Stimulated activated CD8-positive, alpha-beta memory T cell treated with anti-CD3 and anti-CD28 coated beads, Interleukin-7, amount 100 ng/mL, for 4 hours (primary cell): ENCODE data around the gene SLC39A7.

Experiments used
- DNase-seq, 2 donors: peaks; one replicate each; pipeline ENCODE4 v3.0.0-alpha.2; 2020; ENCODE audit warnings: low read depth in 2 of 2

Gene SLC39A7

DNA sequence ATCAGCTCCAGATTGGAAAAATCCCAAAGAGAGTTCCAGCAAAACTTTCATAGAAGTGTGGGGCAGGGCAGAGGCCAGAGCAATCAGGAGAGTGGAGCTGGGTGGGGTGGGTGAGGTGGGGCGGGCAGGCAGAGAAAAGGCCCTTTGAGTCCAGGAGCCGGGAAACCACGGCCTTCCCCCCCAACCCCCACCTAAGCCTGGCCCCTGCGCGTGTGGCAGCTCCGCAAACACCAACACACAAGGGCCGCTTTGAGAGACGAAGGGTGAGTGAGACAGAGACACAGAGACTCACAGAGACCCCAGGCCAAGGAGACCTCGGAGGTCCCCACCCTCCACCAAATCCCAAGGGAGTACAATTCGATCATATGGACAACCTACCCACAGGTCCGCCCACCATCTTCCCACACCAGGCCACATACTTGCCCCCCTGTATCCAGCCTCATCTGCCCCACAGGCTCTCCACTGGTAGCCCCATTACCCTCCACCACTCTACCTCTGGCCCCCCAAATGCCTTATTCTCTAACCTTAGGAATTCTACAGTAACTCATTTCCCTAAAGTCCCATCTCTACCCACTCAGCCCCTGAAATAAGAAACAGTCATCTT lies 10.1 kb upstream of the SLC39A7 start:
- DNase-seq: no peak

DNA sequence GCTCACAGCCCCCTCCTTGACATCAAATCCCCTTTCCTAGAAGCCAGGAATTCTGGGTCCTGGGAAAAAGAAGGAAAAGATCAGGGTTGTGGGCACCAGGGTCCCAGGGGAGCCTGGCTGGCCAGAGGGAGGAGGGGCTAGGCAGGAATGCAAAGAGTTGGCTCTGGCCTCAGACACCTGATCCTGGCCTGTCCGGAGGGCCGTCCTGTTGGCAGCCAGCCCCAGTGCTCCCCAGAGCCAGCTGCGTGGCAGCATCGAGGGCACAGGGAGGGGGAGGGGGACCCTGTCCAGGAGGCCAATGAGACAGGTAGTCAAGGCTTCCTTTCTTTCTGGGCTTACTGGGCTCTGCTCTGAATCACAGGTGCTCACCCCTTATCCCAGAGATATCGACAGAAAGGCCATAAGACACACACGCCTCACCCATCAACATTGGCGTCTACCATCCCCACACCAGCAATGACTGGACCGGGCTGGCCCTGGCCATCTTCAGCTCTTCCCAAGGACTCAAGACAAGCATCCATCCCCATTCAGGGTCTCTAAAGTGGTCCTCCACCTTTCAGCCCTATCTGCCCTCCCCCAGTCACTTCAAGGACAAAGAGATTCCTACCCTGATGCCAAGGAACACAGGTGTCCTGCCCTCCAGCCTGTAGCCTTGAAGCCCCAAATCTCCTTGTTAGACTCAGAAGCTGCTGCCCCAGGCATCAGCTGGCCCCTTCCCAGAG lies 9.1 kb upstream of the SLC39A7 start:
- no peak for DNase-seq

DNA sequence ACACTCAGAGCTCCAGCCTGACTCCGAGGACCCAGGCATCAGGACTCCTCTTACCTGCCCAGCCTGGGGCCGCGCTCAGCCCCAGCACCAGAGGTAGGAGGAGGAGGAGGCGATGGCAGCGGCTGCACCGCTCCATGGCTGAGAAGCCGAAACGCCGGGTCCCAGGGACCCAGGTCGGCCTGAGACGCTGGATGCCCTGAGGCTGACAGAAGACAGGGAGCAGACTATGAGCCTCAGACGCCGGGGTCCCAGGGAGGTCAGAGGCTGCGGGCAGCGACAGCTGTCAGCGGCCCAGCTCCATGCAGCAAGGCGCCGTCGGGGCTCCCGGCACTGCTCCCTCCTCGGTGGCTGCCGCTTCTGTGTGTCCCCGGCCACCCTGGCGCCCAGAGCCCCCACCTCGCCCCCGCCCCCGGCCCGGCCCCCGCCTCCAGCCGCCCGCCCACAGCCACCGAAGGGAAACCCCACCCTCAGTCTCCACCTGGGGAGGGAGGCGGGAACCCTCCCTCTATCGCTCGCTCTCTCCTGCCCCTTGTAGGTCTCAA lies 8.5 kb upstream of the SLC39A7 start, which contains the start of gene COL11A2:
COL11A2 (minus strand) TSS at position 363 of the 542 bp plus-strand sequence; CDS start at position 136, 227 bp downstream.
- DNase-seq: no peak

DNA sequence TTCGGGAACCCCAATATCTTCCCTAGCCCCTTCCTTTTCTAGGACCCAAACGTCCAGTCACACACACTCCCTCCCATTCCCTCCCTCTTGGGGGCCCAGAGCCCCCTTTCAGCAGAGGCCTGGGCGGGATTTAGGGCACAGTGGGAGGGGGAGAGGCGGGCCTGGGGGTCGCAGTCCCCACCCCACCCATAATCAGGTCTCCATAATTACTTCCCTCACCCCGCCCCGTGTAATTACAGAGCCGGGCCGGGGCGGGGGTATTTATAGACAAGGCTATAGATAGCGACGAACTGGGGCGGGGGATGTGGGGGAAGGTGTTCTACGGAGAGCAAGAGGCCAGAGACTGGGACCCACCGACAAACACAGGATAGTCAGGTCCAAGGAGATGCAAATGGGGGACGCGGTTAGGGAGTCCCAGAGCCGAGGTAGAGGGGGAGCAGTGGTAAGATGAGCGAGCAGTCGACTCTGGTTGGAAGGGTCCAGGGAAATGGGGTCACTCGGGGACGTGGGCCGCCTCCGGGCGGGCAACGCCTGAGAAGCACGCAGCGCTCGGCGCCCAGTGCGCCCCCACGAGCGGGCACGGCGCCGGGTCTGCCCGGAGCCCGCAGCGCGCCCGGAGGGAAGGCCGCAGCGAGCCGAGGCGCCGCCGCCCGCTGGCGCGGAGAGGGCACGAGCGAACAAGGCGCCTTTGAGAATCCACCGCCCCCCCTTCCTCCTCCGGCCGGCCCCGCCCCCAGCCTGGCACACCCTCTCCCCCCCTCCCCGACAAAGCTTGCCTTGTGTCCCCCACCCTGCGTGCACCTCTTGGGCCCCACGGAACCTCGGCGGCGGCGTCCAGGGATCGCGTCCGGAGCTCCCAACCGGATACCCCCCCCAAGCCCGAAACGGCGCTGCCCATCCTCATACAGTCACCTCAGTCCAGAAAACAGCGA lies 7.7 kb upstream of the SLC39A7 start:
- no peak for DNase-seq

- no peak for DNase-seq
Observed at GRCh38 chr6:33193619-33194018, 7.0 kb upstream of the SLC39A7 start.

GRCh38 chr6:33194431-33194979 lies 6.2 kb upstream of the SLC39A7 start:
- DNase-seq: no peak

DNA sequence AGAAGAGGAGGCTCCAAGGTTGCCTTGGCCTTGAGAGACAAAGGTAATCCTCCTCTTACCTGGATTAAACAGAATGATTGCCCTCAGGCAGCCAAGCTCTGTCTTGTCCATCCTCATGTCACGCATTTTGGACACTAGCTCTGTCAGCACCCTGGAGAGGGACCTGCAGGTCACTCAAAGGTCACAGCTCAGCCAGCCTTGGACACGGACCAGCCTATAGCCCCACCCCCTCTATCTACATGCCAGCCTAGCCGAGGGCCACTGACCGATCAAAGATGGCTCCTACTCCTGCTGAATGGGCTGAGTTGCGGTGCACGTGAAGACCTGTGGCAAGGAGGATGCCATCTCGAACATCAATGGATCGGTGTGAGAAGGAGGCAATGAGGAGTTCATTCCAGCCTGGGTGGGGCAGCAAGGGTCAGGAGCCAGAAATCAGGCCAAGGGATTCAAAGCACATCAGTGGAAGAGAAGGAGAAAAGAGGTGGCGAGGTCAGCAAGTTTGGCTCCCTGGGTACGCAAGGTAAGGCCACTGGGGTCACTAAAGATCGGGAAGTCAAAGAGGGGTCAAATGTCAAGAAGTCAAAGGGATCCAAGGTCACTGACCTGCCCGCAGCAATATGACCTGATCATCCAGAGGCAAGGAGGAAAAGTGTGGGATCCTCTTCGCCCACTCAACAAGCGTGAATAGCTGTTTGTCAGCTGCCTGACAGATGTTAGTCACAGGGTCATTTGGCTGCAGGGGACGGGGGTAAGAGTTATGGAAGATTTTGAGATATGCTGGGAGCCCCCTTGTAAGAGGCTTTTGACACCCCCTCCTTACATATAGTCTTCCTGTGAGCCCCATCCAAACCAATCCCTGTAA lies 5.1 kb upstream of the SLC39A7 start:
- no peak for DNase-seq

DNA sequence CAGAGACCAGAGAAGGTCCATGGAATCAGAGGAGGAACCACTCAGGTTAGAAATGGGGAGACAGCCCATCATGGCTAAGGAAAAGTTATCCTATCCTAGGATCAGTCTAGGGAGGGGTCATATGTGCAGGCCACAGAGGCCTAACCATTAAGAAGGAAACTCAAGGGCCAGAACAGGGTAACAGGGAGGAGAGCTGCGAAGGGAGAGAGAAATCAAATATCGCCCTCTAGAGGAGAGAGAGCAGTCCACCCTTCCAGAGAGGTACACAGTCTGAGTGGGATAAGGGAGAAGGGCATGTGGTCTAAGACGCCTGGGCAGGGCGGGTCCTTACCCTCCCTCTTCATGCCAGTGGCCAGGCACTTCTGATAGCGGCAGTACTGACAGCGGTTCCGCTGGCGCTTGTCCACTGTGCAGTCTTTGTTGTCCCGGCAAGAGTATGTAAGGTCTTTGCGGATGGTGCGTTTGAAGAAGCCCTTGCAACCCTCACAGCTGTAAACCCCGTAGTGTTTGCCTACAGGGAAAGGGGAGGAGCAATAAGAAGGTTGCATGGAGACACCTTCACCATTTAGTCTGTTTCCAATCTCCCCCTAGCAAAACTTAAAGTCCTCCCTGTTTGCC lies 3.1 kb upstream of the SLC39A7 start:
- no peak for DNase-seq

DNA sequence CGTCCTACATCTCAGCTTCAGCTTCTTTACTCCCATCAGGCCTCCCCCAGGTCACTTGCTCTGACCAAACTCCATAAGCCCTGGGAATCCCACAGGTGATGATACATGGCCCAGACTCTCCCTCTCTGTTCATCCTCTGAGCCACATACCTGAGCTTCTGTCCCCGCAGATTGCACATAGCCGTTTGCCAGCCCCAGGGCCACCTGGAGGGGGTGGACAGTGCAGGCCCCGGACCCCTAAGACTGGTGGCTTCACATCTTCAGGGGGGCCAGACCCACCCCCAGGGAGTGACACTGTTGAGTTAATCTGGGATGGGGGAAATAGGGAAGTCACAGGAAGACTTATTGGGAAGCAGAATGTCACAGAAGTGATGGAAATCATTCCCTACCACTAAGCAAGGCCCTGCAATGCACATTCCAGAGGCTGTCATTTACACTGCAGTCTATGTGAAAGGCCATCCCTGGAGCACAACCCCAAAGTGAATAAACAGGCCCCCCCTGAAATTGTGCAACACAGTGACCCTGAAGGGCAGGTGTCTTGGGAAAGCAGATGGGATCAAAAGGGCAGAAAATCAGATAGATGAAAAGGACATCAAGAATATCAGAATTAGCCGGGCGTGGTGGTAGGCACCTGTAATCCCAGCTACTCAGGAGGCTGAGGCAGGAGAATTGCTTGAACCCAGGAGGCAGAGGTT lies 2.4 kb upstream of the SLC39A7 start:
- no peak for DNase-seq

- no peak for DNase-seq
Observed at GRCh38 chr6:33198853-33199436, 1.7 kb upstream of the SLC39A7 start.

DNA sequence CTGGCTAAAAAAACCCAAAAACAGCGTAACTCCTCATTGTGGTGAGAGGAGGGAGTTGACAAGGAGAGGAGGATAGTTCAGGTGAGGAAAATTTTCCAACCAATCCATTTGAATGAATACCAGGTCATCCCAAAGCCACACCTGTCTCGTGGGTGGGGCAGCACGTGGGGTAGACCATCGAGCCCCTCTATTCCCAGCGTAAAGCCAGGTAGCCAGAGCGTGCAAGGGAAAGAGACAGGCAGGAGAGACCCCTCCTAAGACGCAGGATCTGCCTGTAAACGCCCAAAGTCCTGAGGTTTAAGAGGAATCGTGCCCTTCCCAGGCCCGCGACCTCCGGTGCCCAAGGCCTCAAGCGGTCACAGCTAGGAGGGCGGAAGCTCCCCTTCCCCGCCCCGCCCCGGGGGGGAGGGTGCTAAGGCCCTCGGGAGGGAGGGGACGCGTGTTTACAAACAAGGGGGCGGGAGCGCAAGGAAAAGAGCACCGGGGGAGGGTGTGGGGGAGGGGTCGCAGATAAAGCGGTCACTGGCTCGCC lies 914 bp upstream of the SLC39A7 start:
- peak; percentile 38 to 68 for DNase-seq

DNA sequence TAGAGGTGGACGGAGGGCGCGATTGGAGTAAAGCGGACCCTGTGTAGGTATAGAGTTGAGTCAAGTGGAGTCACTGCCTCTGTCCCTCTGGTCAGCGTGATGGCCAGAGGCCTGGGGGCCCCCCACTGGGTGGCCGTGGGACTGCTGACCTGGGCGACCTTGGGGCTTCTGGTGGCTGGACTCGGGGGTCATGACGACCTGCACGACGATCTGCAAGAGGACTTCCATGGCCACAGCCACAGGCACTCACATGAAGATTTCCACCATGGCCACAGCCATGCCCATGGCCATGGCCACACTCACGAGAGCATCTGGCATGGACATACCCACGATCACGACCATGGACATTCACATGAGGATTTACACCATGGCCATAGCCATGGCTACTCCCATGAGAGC lies 479 bp downstream of the SLC39A7 start:
- DNase-seq: no peak

DNA sequence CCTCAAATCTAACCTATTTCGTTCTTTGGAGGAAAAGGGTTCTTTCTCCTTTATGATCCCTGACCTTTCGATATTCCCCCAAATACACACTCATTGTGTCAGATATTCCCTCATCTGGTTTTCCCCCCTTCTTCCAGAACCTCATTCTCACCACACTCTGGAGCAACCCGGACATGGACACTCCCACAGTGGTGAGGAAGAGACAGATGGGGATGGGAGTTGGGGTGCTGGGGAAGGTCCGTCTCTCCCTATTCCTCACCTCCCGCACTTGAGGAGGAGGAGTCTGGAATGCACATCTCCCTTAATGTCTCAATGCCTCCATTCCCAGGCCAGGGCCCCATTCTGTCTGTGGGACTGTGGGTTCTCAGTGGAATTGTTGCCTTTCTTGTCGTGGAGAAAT lies 1.3 kb downstream of the SLC39A7 start:
- no peak for DNase-seq

DNA sequence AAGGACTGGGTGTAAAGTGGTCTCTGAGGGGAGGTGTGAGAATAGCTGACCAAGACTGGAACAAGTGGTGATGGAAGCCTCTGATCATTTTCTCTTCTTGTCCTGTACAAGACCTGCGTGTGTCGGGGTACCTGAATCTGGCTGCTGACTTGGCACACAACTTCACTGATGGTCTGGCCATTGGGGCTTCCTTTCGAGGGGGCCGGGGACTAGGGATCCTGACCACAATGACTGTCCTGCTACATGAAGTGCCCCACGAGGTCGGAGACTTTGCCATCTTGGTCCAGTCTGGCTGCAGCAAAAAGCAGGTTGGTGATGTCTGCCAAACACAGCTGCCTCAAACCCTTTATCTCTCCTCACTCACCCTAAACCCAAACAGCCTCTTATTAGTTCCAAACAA lies 2.1 kb downstream of the SLC39A7 start:
- no peak for DNase-seq

GRCh38 chr6:33203443-33204164 lies 2.9 kb downstream of the SLC39A7 start:
- no peak for DNase-seq

GRCh38 chr6:33204165-33204414 lies 3.4 kb downstream of the SLC39A7 start:
- DNase-seq: no peak

- DNase-seq: peak; percentile 83 to 91
Observed at GRCh38 chr6:33204415-33205190, 3.9 kb downstream of the SLC39A7 start, which contains the start of gene HSD17B8. HSD17B8 (plus strand) TSS chr6:33204655; CDS start chr6:33204669, 14 bp downstream.
